Caco-2 (cell line): ENCODE measurements around the gene CALD1. TPM values are rescaled to one million over a fixed set of nuclear protein-coding genes. Genes with fewer than 3 reads are reported as not detected.

Experiments used
- BruUV-seq: library from RNA; stranded (reverse); fragments of 400-500 nt; replicated peaks from 2 replicates; lab custom pipeline; 2021; lab: Mats Ljungman, UMichigan
- CTCF ChIA-PET: fragments of 300-600 bp; sonication (Branson Sonifier 250); formaldehyde crosslinking; loops from one replicate; lab custom pipeline; 2022; ENCODE audit warnings: antibody characterized with exemption; lab: Charles Lee
- POLR2A ChIA-PET: fragments of 300-600 bp; sonication (Branson Sonifier 250); formaldehyde crosslinking; loops from one replicate; lab custom pipeline; 2022; ENCODE audit warnings: antibody characterized with exemption; lab: Charles Lee
- DNase-seq, 2 experiments: peaks; one replicate each; pipeline versions ENCODE4 v3.0.0 to v3.0.0-alpha.2; 2020 to 2022
- H3K27me3 ChIP-seq: replicated peaks from 2 replicates; pipeline ENCODE4 v1.6.0; 2011; ENCODE audit warnings: low read length; ENCODE audit not compliant: control insufficient read depth, insufficient read depth
- H3K36me3 ChIP-seq: 2 replicates; pipeline ENCODE4 v1.5.1; 2011; ENCODE audit warnings: low read length; ENCODE audit not compliant: control insufficient read depth, insufficient read depth
- H3K4me1 ChIP-seq: fragments of 250-450 bp; sonication (Bioruptor Pico); 2 replicates; pipeline ENCODE4 v1.5.1; 2020; ENCODE audit warnings: mild to moderate bottlenecking
- H3K4me3 ChIP-seq: 2 replicates; pipeline ENCODE4 v1.5.1; 2011; ENCODE audit warnings: low read depth, mild to moderate bottlenecking, control low read depth, low read length
- H3K9me3 ChIP-seq: fragments of 250-450 bp; sonication (Bioruptor Pico); 2 replicates; pipeline ENCODE4 v1.5.1; 2020; ENCODE audit warnings: mild to moderate bottlenecking, moderate library complexity
- H3K27ac Mint-ChIP-seq: one replicate; pipeline ENCODE4 v1.8.0; 2022; ENCODE audit warnings: mixed read lengths; ENCODE audit not compliant: unreplicated experiment
- H3K27me3 Mint-ChIP-seq: one replicate; pipeline ENCODE4 v1.8.0; 2022; ENCODE audit warnings: mixed read lengths; ENCODE audit not compliant: insufficient read depth, unreplicated experiment
- H3K36me3 Mint-ChIP-seq: one replicate; pipeline ENCODE4 v1.8.0; 2022; ENCODE audit warnings: mild to moderate bottlenecking, mixed read lengths; ENCODE audit not compliant: insufficient read depth, unreplicated experiment
- H3K4me1 Mint-ChIP-seq: one replicate; pipeline ENCODE4 v1.8.0; 2022; ENCODE audit warnings: low read depth, mixed read lengths; ENCODE audit not compliant: unreplicated experiment
- H3K4me3 Mint-ChIP-seq: one replicate; pipeline ENCODE4 v1.8.0; 2022; ENCODE audit warnings: mild to moderate bottlenecking, moderate library complexity, mixed read lengths; ENCODE audit not compliant: unreplicated experiment
- H3K9me3 Mint-ChIP-seq: one replicate; pipeline ENCODE4 v1.8.0; 2022; ENCODE audit warnings: mixed read lengths; ENCODE audit not compliant: unreplicated experiment
- CTCF ChIP-seq, 2 experiments: fragments of 200-600 bp in 1 of 2; IDR thresholded peaks; 1 replicate in 1 of 2; 2 replicates in 1 of 2; pipeline versions ENCODE4 v1.5.1 to v1.8.0; 2011 to 2022; ENCODE audit warnings: antibody characterized with exemption in 1 of 2, control low read depth in 1 of 2, inconsistent platforms in 1 of 2, low read depth in 1 of 2, low read length in 1 of 2, mild to moderate bottlenecking in 1 of 2, moderate library complexity in 1 of 2; ENCODE audit not compliant: insufficient read depth in 1 of 2, severe bottlenecking in 1 of 2, unreplicated experiment in 1 of 2
- intact Hi-C: fragments of 100-400 bp; cut with micrococcal nuclease; formaldehyde crosslinking; loops from one replicate; pipeline ENCODE4 v1.10.0; 2022; ENCODE audit not compliant: unreplicated experiment
- total RNA-seq: library from RNA; stranded (reverse); gene quantifications from 2 replicates; pipeline ENCODE4 v1.2.3, GENCODE V29; 2022

Gene CALD1
- total RNA-seq, 1 experiment from 2014 or later: 155 TPM

GRCh38 chr7:134985894-134986362 lies 206.5 kb downstream of the CALD1 start:
- Histone ChIP-seq H3K4me3 (peak overlapping the region; percentile 81), H3K36me3 (no peaks in the 10 kb centered on the region), H3K4me1 (peaks cover 28% of the 10 kb centered on the region), H3K27me3 (no peaks in the 10 kb centered on the region), H3K9me3 (no peaks in the 10 kb centered on the region)
- peak overlapping the region; percentile 100 for H3K27ac Mint-ChIP-seq
- no peaks in the 10 kb centered on the region for H3K27me3 Mint-ChIP-seq
- peaks cover 35% of the 10 kb centered on the region for H3K36me3 Mint-ChIP-seq
- ChIA-PET POLR2A (interaction anchor here (0.8 kb wide), 1 partner anchor 162 kb away, joined by 4 read pairs; the partner anchor contains the start of gene TMEM140), CTCF (interaction anchor here (0.6 to 1.5 kb wide), 8 partner anchors 9 to 299 kb away, joined by 3 to 8 read pairs (median 3); partner anchors contain the start of genes CYREN and TMEM140)
- TSS peak; percentile 84 for BruUV-seq
- intact Hi-C loops: loop anchor here (1.0 kb wide), 3 partner anchors 161 to 340 kb away; partner anchors contain the start of genes BPGM and CYREN
- H3K4me1 Mint-ChIP-seq: peaks cover 14% of the 10 kb centered on the region
- H3K4me3 Mint-ChIP-seq: peak overlapping the region; percentile 99
- no peak for DNase-seq
- peak in 1 of 2 experiments; percentile 40 for TF ChIP-seq CTCF (IDR thresholded peaks at IDR 0.05; ENCODE audit: insufficient read depth in 1 of 2, low read depth in 1 of 2, low read length in 1 of 2, severe bottlenecking in 1 of 2, unreplicated experiment in 1 of 2)
- no peaks in the 10 kb centered on the region for H3K9me3 Mint-ChIP-seq

GRCh38 chr7:134986363-134987251 lies 207.2 kb downstream of the CALD1 start, which contains the start of gene AGBL3:
Gene AGBL3, plus strand, starts transcription at chr7:134986508. Its CDS starts 1,426 bp downstream, at chr7:134987934.
- intact Hi-C loops: loop anchor here (1.0 kb wide), 3 partner anchors 161 to 340 kb away; partner anchors contain the start of genes BPGM and CYREN
- H3K9me3 Mint-ChIP-seq: no peaks in the 10 kb centered on the region
- peak; percentile 97 to 98 for DNase-seq
- CTCF ChIA-PET: interaction anchor here (0.6 to 1.5 kb wide), 9 partner anchors 10 to 300 kb away, joined by 3 to 8 read pairs (median 3); partner anchors contain the start of genes CYREN and TMEM140
- H3K9me3 ChIP-seq: no peaks in the 10 kb centered on the region
- BruUV-seq: TSS peak; percentile 39
- no peaks in the 10 kb centered on the region for H3K27me3 Mint-ChIP-seq
- H3K36me3 ChIP-seq: no peaks in the 10 kb centered on the region
- peak within 1 kb of the TSS; percentile 100 for H3K27ac Mint-ChIP-seq
- H3K36me3 Mint-ChIP-seq: peaks cover 39% of the 10 kb centered on the region
- POLR2A ChIA-PET: interaction anchor here (0.8 kb wide), 1 partner anchor 161 kb away, joined by 4 read pairs; the partner anchor contains the start of gene TMEM140
- no peaks in the 10 kb centered on the region for H3K27me3 ChIP-seq
- H3K4me1 Mint-ChIP-seq: peaks cover 20% of the 10 kb centered on the region
- peak within 1 kb of the TSS; percentile 81 for H3K4me3 ChIP-seq
- peak within 1 kb of the TSS; percentile 99 for H3K4me3 Mint-ChIP-seq
- TF ChIP-seq CTCF (IDR thresholded peaks at IDR 0.05; ENCODE audit: insufficient read depth in 1 of 2, low read depth in 1 of 2, low read length in 1 of 2, severe bottlenecking in 1 of 2, unreplicated experiment in 1 of 2): peak; percentile 72 to 78
- H3K4me1 ChIP-seq: peaks cover 35% of the 10 kb centered on the region

GRCh38 chr7:134988161-134988560 lies 208.7 kb downstream of the CALD1 start:
- H3K4me3 ChIP-seq: no peak overlapping the region; the same call in 1 of the 2 replicates

More at GRCh38 chr7:134988161-134988560, 208.7 kb downstream of the CALD1 start:
- no TSS peak for BruUV-seq
- H3K36me3 Mint-ChIP-seq: peaks cover 46% of the 10 kb centered on the region
- H3K27ac Mint-ChIP-seq: no peak overlapping the region
- peak overlapping the region; percentile 99 for H3K4me3 Mint-ChIP-seq
- H3K4me1 Mint-ChIP-seq: peaks cover 32% of the 10 kb centered on the region
- TF ChIP-seq CTCF (IDR thresholded peaks at IDR 0.05; ENCODE audit: insufficient read depth in 1 of 2, low read depth in 1 of 2, low read length in 1 of 2, severe bottlenecking in 1 of 2, unreplicated experiment in 1 of 2): no peak
- POLR2A ChIA-PET: no interaction called here
- Histone ChIP-seq H3K9me3 (no peaks in the 10 kb centered on the region), H3K27me3 (no peaks in the 10 kb centered on the region), H3K4me1 (peaks cover 49% of the 10 kb centered on the region), H3K36me3 (0 out of 2 replicates have a peak, but pooled peaks cover 1% of the 10 kb centered on the region)
- DNase-seq: no peak
- no peaks in the 10 kb centered on the region for H3K27me3 Mint-ChIP-seq
- intact Hi-C loops: no loop called here
- CTCF ChIA-PET: interaction anchor here (1.0 kb wide), 1 partner anchor 182 kb away, joined by 3 read pairs; the partner anchor contains the start of gene CYREN
- H3K9me3 Mint-ChIP-seq: no peaks in the 10 kb centered on the region
